Psoas muscle (tissue), 8 donors: ENCODE measurements around the gene IGFBP3. TPM values are rescaled to one million over a fixed set of nuclear protein-coding genes. Genes with fewer than 3 reads are reported as not detected.

Experiments
- ATAC-seq, 4 donors: fragments of 200-7000 bp; cut with Tn5 transposase; one replicate each; pipeline ENCODE4 v1.9.1; 2020; ENCODE audit warnings: moderate library complexity in 3 of 4, mild to moderate bottlenecking in 2 of 4
- DNase-seq, 2 donors: peaks; one replicate each; pipeline ENCODE4 v3.0.0-alpha.2; 2020
- H3K27ac ChIP-seq: fragments of 200-600 bp; one replicate; pipeline ENCODE4 v1.8.0; 2022
- H3K27me3 ChIP-seq, 3 donors: fragments of 200-600 bp in 1 of 3; one replicate each; pipeline versions ENCODE4 v1.6.1 to v1.8.0; 2013 to 2022; ENCODE audit warnings: low read length in 2 of 3, mild to moderate bottlenecking in 2 of 3, moderate library complexity in 1 of 3; ENCODE audit not compliant: insufficient read depth in 3 of 3
- H3K36me3 ChIP-seq, 2 donors: fragments of 200-600 bp in 1 of 2; one replicate each; pipeline versions ENCODE4 v1.6.1 to v1.8.0; 2013 to 2022; ENCODE audit warnings: low read depth in 1 of 2, mild to moderate bottlenecking in 1 of 2, moderate library complexity in 1 of 2; ENCODE audit not compliant: insufficient read depth in 1 of 2
- H3K4me1 ChIP-seq: fragments of 200-600 bp; one replicate; pipeline ENCODE4 v1.8.0; 2022
- H3K4me3 ChIP-seq: fragments of 200-600 bp; one replicate; pipeline ENCODE4 v1.8.0; 2022; ENCODE audit warnings: mild to moderate bottlenecking
- H3K9me3 ChIP-seq: fragments of 200-600 bp; one replicate; pipeline ENCODE4 v1.8.0; 2022
- CTCF ChIP-seq: fragments of 200-600 bp; IDR thresholded peaks from one replicate; pipeline ENCODE4 v1.8.0; 2022; ENCODE audit warnings: antibody characterized with exemption
- WGBS, 3 donors: extraction: QIAGEN DNeasy Blood & Tissue Kit; methylation state at CpG; one replicate each; pipeline versions ENCODE4 v1.1.6 to v1.1.7; 2013; 5-methylcytosine and 5-hydroxymethylcytosine counted together
- intact Hi-C, 2 donors: fragments of 100-400 bp; cut with DNase I; formaldehyde crosslinking; loops; one replicate each; pipeline versions ENCODE4 v1.11.0 to v1.14.2; 2022
- polyA plus RNA-seq, 3 donors: library from polyadenylated mRNA; stranded (reverse); fragments of 200-250 nt; gene quantifications; one replicate each; pipeline ENCODE4 v1.2.3, GENCODE V29; 2013
- total RNA-seq, 4 donors: library from RNA; stranded (reverse); fragmentation: NEBNext Ultra II Directional in 2 of 4; extraction: Animal tissue kit (Norgen Biotek cat#: 25700) in 2 of 4; gene quantifications; one replicate each; pipeline versions ENCODE4 v1.2.1 to v1.2.4, GENCODE V29; 2021 to 2023
- donor health status: healthy with polysubstance abuse.
- donor health status: DM: no; HTN: no; CAD: no; lungs with moderate emphysema.
- donor health status: Bipolar disorder and iron deficiency.
- donor health status: healthy.
- donor health status: DM: yes; HTN: yes; CAD: no.
- donor health status: DM: no; HTN: no; CAD: no.
- donor health status: DM: no; HTN: no; CAD: no.
- donor health status: DM: yes; HTN: yes; CAD: no.

The IGFBP3 gene
- total and polyA plus RNA-seq, 7 donors = 13.9 to 114 (median 38.0) TPM

GRCh38 chr7:45876519-45876918 lies 44.6 kb downstream of the IGFBP3 start:
- H3K4me3 ChIP-seq = no peak overlapping the region
- no peaks in the 10 kb centered on the region for H3K9me3 ChIP-seq
- ATAC-seq (no peak), DNase-seq (no peak)
- no peaks in the 10 kb centered on the region for H3K36me3 ChIP-seq
- H3K27me3 ChIP-seq = no peaks in the 10 kb centered on the region
- H3K27ac ChIP-seq = no peak overlapping the region
- no peaks in the 10 kb centered on the region for H3K4me1 ChIP-seq
- no peak for TF ChIP-seq CTCF
- intact Hi-C loops = no loop called here
- WGBS, 3 donors = 70 to 79% (median 73%) methylated on average over 2 of the region's 2 CpGs

DNA sequence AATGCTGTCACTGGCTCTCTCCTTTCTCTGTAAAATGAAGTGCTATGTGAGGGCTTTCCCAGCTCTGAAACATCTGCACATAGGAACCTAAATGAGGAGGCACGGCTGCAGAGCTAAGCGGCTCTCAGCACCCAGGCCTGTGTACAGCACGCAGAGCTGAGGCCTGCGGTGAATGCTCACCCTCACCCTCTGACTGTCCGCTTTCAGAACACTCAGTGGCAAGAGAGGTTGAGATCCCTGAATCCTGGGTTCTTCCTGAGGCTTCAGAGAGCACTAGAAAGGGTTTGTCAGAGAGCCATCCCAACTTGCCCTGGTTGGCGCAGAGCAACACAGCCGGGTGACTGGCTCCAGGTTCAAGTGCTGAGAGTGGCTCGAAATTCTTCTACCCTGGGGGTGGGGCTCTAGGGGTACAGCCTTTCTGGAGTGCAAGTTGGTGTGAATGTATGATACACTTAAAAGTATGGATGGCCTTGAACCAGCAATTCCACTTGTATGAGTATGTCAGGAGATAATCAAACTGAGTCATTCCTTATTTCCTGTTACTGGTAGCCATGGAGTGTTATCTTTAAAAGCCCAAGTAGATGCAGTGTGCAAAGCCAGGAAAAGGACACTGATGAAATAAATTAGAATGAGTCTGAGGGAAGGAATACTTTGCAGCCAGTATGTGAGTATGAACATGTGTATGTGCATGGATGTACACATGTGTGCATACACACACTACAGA lies 46.5 kb downstream of the IGFBP3 start:
- no peak overlapping the region for H3K4me3 ChIP-seq
- H3K9me3 ChIP-seq = no peaks in the 10 kb centered on the region
- H3K36me3 ChIP-seq = no peaks in the 10 kb centered on the region
- H3K27me3 ChIP-seq = no peaks in the 10 kb centered on the region
- TF ChIP-seq CTCF = no peak
- DNase-seq (no peak), ATAC-seq (no peak)
- H3K27ac ChIP-seq = no peak overlapping the region
- H3K4me1 ChIP-seq = no peaks in the 10 kb centered on the region
- WGBS, 3 donors = 84 to 90% (median 85%) methylated on average over 8 of the region's 8 CpGs
- intact Hi-C loops = no loop called here

DNA sequence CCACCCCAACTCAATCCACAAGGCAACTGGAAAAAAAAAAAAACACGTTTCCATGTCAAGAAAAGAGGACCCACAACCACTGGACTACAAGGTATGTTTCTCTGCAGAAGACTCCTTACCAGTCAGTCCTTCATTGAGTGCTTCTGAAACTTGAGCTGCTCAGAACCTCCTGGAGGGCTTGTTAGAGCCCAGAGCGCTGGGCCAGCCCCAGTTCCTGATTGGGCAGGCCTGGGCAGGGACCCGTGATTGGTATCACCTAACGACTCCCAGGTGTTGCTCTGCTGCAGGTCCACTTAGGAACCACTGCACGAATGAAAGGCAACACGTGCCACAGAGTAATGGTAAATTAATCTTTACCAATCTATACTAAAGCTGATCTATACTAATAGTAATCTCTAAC lies 47.7 kb downstream of the IGFBP3 start:
- Histone ChIP-seq H3K27ac (no peak overlapping the region), H3K4me1 (no peaks in the 10 kb centered on the region), H3K27me3 (peaks cover 0 to under 1% (median 0%) of the 10 kb centered on the region in 3 donors), H3K4me3 (no peak overlapping the region), H3K9me3 (no peaks in the 10 kb centered on the region), H3K36me3 (no peaks in the 10 kb centered on the region)
- 70 to 78% (median 77%) methylated on average over 6 of the region's 6 CpGs for WGBS, 3 donors
- TF ChIP-seq CTCF = no peak
- DNase-seq (no peak), ATAC-seq (no peak)
- intact Hi-C loops = no loop called here

DNA sequence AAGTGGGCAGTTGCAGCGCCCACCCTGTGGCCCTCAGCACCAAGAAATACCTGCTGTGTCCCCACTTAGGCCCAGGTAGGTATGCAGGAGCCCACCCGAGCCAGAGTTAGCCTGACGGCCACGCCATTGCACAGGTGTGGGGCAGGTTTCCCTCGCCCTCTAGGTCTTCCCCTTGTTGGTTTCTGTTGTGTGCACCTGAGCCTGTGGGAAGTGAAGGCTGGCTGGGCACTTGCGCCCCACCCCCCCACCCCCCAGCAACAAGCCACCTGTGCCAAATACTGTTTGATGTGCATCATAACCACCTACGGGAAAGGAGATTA lies 48.1 kb downstream of the IGFBP3 start, which contains the start of gene CCDC201:
TSS of gene CCDC201 (minus strand) at position 48 of the 320 bp plus-strand sequence. CDS start 75 bp downstream, outside the sequence.
- Histone ChIP-seq H3K4me1 (no peaks in the 10 kb centered on the region), H3K27ac (no peak within 1 kb of the TSS), H3K4me3 (no peak within 1 kb of the TSS), H3K9me3 (no peaks in the 10 kb centered on the region), H3K27me3 (peaks cover 0 to 5% (median 0%) of the 10 kb centered on the region in 3 donors), H3K36me3 (no peaks in the 10 kb centered on the region)
- no peak for DNase-seq
- TF ChIP-seq CTCF = no peak
- intact Hi-C loops = no loop called here
- no peak for ATAC-seq
- WGBS, 3 donors = 86 to 94% (median 92%) methylated on average over 7 of the region's 7 CpGs
